Stomach (tissue), 4 donors: ENCODE measurements around the gene APOM.

ENCODE experiments used
- EP300 ChIP-seq: sonication (generic); formaldehyde crosslinking; IDR thresholded peaks from one replicate; pipeline ENCODE4 v1.6.1; 2017; ENCODE audit warnings: antibody characterized with exemption
- POLR2A ChIP-seq, 4 donors: fragments of 450-650 bp; IDR thresholded peaks; one replicate each; pipeline ENCODE4 v1.6.1; 2016; ENCODE audit warnings: antibody characterized with exemption in 4 of 4, control low read depth in 2 of 4, mild to moderate bottlenecking in 1 of 4, moderate library complexity in 1 of 4

DNA sequence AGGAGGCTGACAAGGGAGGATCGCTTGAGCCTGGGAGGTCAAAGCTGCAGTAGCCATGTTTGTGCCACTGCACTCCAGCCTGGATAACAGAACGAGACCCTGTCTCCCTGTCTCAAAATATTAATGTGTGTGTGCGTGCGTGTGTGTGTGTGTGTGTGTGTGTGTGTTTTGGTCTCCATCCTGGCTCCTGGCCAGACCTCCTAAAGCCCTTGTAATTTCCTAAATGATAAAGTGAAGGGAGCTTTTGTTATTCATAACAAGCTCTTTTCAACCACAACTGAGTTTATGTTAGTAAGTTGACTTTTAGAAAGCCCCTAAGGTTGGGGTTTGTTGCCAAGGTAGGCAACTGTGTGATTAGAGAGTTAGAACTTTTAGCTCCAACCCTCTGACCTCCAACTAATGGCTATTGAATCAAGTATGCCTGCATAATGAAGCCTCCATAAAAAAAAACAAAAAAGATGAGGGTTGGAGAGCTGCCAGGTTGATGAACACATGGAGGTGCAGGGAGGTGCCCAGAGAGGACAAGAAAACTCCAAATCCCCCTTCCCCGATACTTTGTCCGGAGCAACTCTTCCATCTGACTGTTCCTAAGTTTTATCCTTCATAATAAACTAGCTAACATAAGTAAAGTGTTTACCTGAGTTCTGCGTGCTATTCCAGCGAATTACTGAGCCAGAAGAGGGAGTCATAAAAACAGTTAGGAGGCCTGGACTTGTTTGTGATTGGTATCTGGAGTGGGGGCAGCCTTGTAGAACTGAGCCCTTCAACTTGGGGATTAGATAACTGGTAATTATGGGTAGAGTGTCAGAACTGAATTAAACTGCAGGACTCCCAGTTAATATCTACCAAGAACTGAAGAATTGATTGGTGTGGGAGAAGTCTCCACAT is 45.9 kb upstream of the APOM start:
- TF ChIP-seq POLR2A (IDR thresholded peaks at IDR 0.05), result no peak
- no peak for TF ChIP-seq EP300
